Gastroesophageal sphincter (tissue), 3 donors: ENCODE results near the gene BSPRY.

Experiments used
- EP300 ChIP-seq: sonication (generic); formaldehyde crosslinking; IDR thresholded peaks from one replicate; pipeline ENCODE4 v1.6.1; 2017; ENCODE audit warnings: antibody characterized with exemption, mild to moderate bottlenecking
- POLR2A ChIP-seq, 2 donors: fragments of 450-650 bp; IDR thresholded peaks; one replicate each; pipeline ENCODE4 v1.6.1; 2017; ENCODE audit warnings: antibody characterized with exemption in 2 of 2, mild to moderate bottlenecking in 2 of 2, moderate library complexity in 1 of 2
- POLR2AphosphoS5 ChIP-seq: sonication (generic); formaldehyde crosslinking; IDR thresholded peaks from one replicate; pipeline ENCODE4 v1.6.1; 2017; ENCODE audit warnings: antibody characterized with exemption
- TF ChIP-seq, protein P1 (sequence below), 4 experiments: fragments of 200-600 bp in 2 of 4; fragments of 450-650 bp in 2 of 4; sonication (generic) in 1 of 4; IDR thresholded peaks; one replicate each; pipeline ENCODE4 v1.5.1; 2017 to 2019; ENCODE audit warnings: antibody characterized with exemption in 4 of 4, mild to moderate bottlenecking in 2 of 4, moderate library complexity in 2 of 4

DNA sequence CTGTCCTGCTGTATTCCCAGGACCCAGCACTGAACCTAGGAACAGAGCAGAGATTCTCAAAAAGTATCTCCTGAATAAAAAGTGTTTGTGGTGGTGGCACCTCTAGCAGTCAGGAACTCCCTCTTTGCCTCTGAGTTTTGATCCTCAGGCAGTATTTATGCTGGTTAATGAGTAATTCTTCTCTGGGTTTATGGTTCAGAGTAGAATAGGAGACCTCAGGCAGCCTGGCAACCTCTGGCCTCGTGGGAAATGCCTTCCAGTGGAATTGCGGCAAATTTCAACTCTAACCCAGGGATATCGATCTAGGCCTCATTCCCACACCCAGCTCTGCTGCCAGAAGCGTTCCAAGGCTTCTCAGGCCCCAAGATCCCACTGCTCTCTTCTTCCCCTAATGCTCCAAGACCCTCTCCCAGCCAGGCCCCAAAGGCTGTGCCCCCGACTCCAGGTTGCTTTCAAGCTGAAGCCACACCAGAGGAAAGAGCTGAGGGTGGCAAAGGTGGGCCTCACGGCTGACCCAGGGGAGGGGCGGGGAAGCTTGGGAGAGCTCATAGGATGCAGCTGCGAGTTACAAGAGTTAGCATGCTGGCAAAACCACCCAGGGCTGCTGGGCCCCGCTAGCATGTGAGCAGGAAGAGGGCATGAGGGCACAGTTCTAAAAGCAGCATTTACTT is 38.4 kb downstream of the BSPRY start:
- TF ChIP-seq, protein P1, sequence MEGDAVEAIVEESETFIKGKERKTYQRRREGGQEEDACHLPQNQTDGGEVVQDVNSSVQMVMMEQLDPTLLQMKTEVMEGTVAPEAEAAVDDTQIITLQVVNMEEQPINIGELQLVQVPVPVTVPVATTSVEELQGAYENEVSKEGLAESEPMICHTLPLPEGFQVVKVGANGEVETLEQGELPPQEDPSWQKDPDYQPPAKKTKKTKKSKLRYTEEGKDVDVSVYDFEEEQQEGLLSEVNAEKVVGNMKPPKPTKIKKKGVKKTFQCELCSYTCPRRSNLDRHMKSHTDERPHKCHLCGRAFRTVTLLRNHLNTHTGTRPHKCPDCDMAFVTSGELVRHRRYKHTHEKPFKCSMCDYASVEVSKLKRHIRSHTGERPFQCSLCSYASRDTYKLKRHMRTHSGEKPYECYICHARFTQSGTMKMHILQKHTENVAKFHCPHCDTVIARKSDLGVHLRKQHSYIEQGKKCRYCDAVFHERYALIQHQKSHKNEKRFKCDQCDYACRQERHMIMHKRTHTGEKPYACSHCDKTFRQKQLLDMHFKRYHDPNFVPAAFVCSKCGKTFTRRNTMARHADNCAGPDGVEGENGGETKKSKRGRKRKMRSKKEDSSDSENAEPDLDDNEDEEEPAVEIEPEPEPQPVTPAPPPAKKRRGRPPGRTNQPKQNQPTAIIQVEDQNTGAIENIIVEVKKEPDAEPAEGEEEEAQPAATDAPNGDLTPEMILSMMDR (IDR thresholded peaks at IDR 0.05), result no peak
- no peak for TF ChIP-seq POLR2A (IDR thresholded peaks at IDR 0.05)
- no peak for TF ChIP-seq EP300
- TF ChIP-seq POLR2AphosphoS5, result no peak
